Activated CD4-positive, alpha-beta memory T cell treated with anti-CD3 and anti-CD28 coated beads for 36 hours (primary cell): ENCODE measurements around the gene PCNX1. TPM values are rescaled to one million over a fixed set of nuclear protein-coding genes. Genes with fewer than 3 reads are reported as not detected.
A peak's percentile ranks its signal among the peaks of the same experiment; 100 is the strongest.
"Not testable (repeated sequence)": the region's sequence is repeated elsewhere in the genome, so short reads cannot be mapped to it uniquely, and the experiment has no call there.

Source experiments
- CTCF ChIA-PET: fragments of 350-600 bp; sonication (Branson Sonifier 250); formaldehyde crosslinking; loops from one replicate; lab custom pipeline; 2021; ENCODE audit warnings: antibody characterized with exemption, inconsistent platforms; lab: Charles Lee
- POLR2A ChIA-PET: fragments of 350-600 bp; sonication (Branson Sonifier 250); formaldehyde crosslinking; loops from one replicate; lab custom pipeline; 2021; ENCODE audit warnings: antibody characterized with exemption; lab: Charles Lee
- DNase-seq: peaks from one replicate; pipeline ENCODE4 v3.0.0-alpha.2; 2020
- H3K27ac Mint-ChIP-seq: one replicate; pipeline ENCODE4 v1.8.0; 2021; ENCODE audit warnings: mixed read lengths
- H3K27me3 Mint-ChIP-seq: one replicate; pipeline ENCODE4 v1.8.0; 2021; ENCODE audit warnings: mixed read lengths
- H3K36me3 Mint-ChIP-seq: one replicate; pipeline ENCODE4 v1.8.0; 2021; ENCODE audit warnings: mixed read lengths
- H3K4me1 Mint-ChIP-seq: one replicate; pipeline ENCODE4 v1.8.0; 2021; ENCODE audit warnings: low read depth, mixed read lengths
- H3K4me3 Mint-ChIP-seq: one replicate; pipeline ENCODE4 v1.8.0; 2021; ENCODE audit warnings: mild to moderate bottlenecking, mixed read lengths
- H3K9me3 Mint-ChIP-seq: one replicate; pipeline ENCODE4 v1.8.0; 2021; ENCODE audit warnings: mixed read lengths
- intact Hi-C: fragments of 100-400 bp; cut with micrococcal nuclease; formaldehyde crosslinking; loops from one replicate; pipeline ENCODE4 v1.15.1; 2023
- total RNA-seq, 2 experiments: library from RNA; stranded (reverse); gene quantifications; one replicate each; pipeline ENCODE4 v1.2.3, GENCODE V29; 2021

Gene PCNX1
- total RNA-seq, 2 experiments from 2014 or later, result 39.2 to 44.4 TPM

GRCh38 chr14:70995671-70996070 lies 88.4 kb downstream of the PCNX1 start:
- no peak for DNase-seq
- intact Hi-C loops, result no loop called here
- Mint-ChIP-seq H3K4me1 (peaks cover 55% of the 10 kb centered on the region), H3K27me3 (no peaks in the 10 kb centered on the region), H3K36me3 (peaks cover 16% of the 10 kb centered on the region), H3K27ac (peak overlapping the region; percentile 61), H3K9me3 (peaks cover 3% of the 10 kb centered on the region), H3K4me3 (no peak overlapping the region)
- POLR2A ChIA-PET, result no interaction called here
- CTCF ChIA-PET, result no interaction called here

- Mint-ChIP-seq H3K4me1 (peaks cover 74% of the 10 kb centered on the region), H3K9me3 (peaks cover 3% of the 10 kb centered on the region), H3K36me3 (peaks cover 34% of the 10 kb centered on the region), H3K27me3 (no peaks in the 10 kb centered on the region), H3K27ac (peak overlapping the region; percentile 10), H3K4me3 (no peak overlapping the region)
- intact Hi-C loops, result loop anchor here (2.0 kb wide), 1 partner anchor 18 kb away; no protein-coding TSS in a partner anchor
- ChIA-PET CTCF (interaction anchor here (0.6 to 1.7 kb wide), 4 partner anchors 12 to 422 kb away, joined by 3 to 4 read pairs (median 4); no protein-coding TSS in a partner anchor), POLR2A (interaction anchor here (0.9 kb wide), 1 partner anchor 11 kb away, joined by 3 read pairs; no protein-coding TSS in a partner anchor)
- no peak for DNase-seq
These were observed 91.9 kb downstream of the PCNX1 start for GRCh38 chr14:70999117-70999516.

- Mint-ChIP-seq H3K4me3 (no peak overlapping the region), H3K27ac (peak overlapping the region; percentile 60), H3K4me1 (peaks cover 82% of the 10 kb centered on the region), H3K27me3 (no peaks in the 10 kb centered on the region), H3K36me3 (peaks cover 35% of the 10 kb centered on the region), H3K9me3 (peaks cover 3% of the 10 kb centered on the region)
- intact Hi-C loops, result no loop called here
- POLR2A ChIA-PET, result no interaction called here
- CTCF ChIA-PET, result interaction anchor here (1.7 kb wide), 1 partner anchor 11 kb away, joined by 4 read pairs; no protein-coding TSS in a partner anchor
- DNase-seq, result no peak
These were observed 92.8 kb downstream of the PCNX1 start for GRCh38 chr14:71000091-71000490.

- H3K4me1 Mint-ChIP-seq, result peaks cover 83% of the 10 kb centered on the region
- H3K27ac Mint-ChIP-seq, result peak overlapping the region; percentile 90
- peaks cover 28% of the 10 kb centered on the region for H3K36me3 Mint-ChIP-seq
- no peak overlapping the region for H3K4me3 Mint-ChIP-seq
- ChIA-PET POLR2A (no interaction called here), CTCF (interaction anchor here (0.6 to 1.0 kb wide), 4 partner anchors 10 to 185 kb away, joined by 3 read pairs; partner anchors contain the start of gene PCNX1)
- intact Hi-C loops, result no loop called here
- no peaks in the 10 kb centered on the region for H3K9me3 Mint-ChIP-seq
- no peak for DNase-seq
- no peaks in the 10 kb centered on the region for H3K27me3 Mint-ChIP-seq
These were observed 94.5 kb downstream of the PCNX1 start for GRCh38 chr14:71001742-71002141.

- Mint-ChIP-seq H3K4me3 (no peak overlapping the region), H3K36me3 (peaks cover 30% of the 10 kb centered on the region), H3K4me1 (peaks cover 74% of the 10 kb centered on the region), H3K27me3 (no peaks in the 10 kb centered on the region), H3K9me3 (no peaks in the 10 kb centered on the region), H3K27ac (peak overlapping the region; percentile 18)
- POLR2A ChIA-PET, result no interaction called here
- CTCF ChIA-PET, result no interaction called here
- intact Hi-C loops, result no loop called here
- DNase-seq, result no peak
These were observed 95.9 kb downstream of the PCNX1 start for GRCh38 chr14:71003156-71003555.

GRCh38 chr14:71004481-71004880 lies 97.2 kb downstream of the PCNX1 start:
- peak overlapping the region; percentile 65 for H3K27ac Mint-ChIP-seq
- CTCF ChIA-PET, result no interaction called here

GRCh38 chr14:71005076-71005475 lies 97.8 kb downstream of the PCNX1 start:
- CTCF ChIA-PET, result no interaction called here

More at GRCh38 chr14:71004481-71004880, 97.2 kb downstream of the PCNX1 start:
- POLR2A ChIA-PET, result no interaction called here
- intact Hi-C loops, result no loop called here
- peaks cover 69% of the 10 kb centered on the region for H3K4me1 Mint-ChIP-seq
- DNase-seq, result no peak
- H3K4me3 Mint-ChIP-seq, result no peak overlapping the region
- H3K27me3 Mint-ChIP-seq, result no peaks in the 10 kb centered on the region
- no peaks in the 10 kb centered on the region for H3K9me3 Mint-ChIP-seq
- peaks cover 30% of the 10 kb centered on the region for H3K36me3 Mint-ChIP-seq

GRCh38 chr14:71006200-71006563 lies 98.9 kb downstream of the PCNX1 start:
- POLR2A ChIA-PET, result no interaction called here

More at GRCh38 chr14:71005076-71005475, 97.8 kb downstream of the PCNX1 start:
- Mint-ChIP-seq H3K9me3 (no peaks in the 10 kb centered on the region), H3K27ac (peak overlapping the region; percentile 65), H3K4me3 (no peak overlapping the region), H3K27me3 (no peaks in the 10 kb centered on the region), H3K36me3 (peaks cover 30% of the 10 kb centered on the region), H3K4me1 (peaks cover 67% of the 10 kb centered on the region)
- no peak for DNase-seq
- POLR2A ChIA-PET, result no interaction called here
- intact Hi-C loops, result no loop called here

GRCh38 chr14:71011479-71011878 lies 104.2 kb downstream of the PCNX1 start:
- H3K36me3 Mint-ChIP-seq, result peaks cover 33% of the 10 kb centered on the region
- no peak overlapping the region for H3K4me3 Mint-ChIP-seq
- no peak overlapping the region for H3K27ac Mint-ChIP-seq
- CTCF ChIA-PET, result interaction anchor here (1.0 to 2.0 kb wide), 7 partner anchors 10 to 106 kb away, joined by 3 to 5 read pairs (median 4); partner anchors contain the start of gene PCNX1
- intact Hi-C loops, result no loop called here
- POLR2A ChIA-PET, result no interaction called here
- H3K4me1 Mint-ChIP-seq, result peaks cover 40% of the 10 kb centered on the region
- no peaks in the 10 kb centered on the region for H3K9me3 Mint-ChIP-seq
- no peaks in the 10 kb centered on the region for H3K27me3 Mint-ChIP-seq
- DNase-seq, result no peak

More at GRCh38 chr14:71006200-71006563, 98.9 kb downstream of the PCNX1 start:
- no peak for DNase-seq
- Mint-ChIP-seq H3K27ac (no peak overlapping the region), H3K27me3 (no peaks in the 10 kb centered on the region), H3K4me1 (peaks cover 69% of the 10 kb centered on the region), H3K36me3 (peaks cover 30% of the 10 kb centered on the region), H3K4me3 (no peak overlapping the region), H3K9me3 (no peaks in the 10 kb centered on the region)
- CTCF ChIA-PET, result interaction anchor here (0.7 to 1.1 kb wide), 2 partner anchors 14 to 95 kb away, joined by 4 to 5 read pairs; no protein-coding TSS in a partner anchor
- intact Hi-C loops, result no loop called here

GRCh38 chr14:71012888-71013287 lies 105.6 kb downstream of the PCNX1 start:
- no peak overlapping the region for H3K27ac Mint-ChIP-seq
- peaks cover 39% of the 10 kb centered on the region for H3K36me3 Mint-ChIP-seq
- no peaks in the 10 kb centered on the region for H3K9me3 Mint-ChIP-seq
- ChIA-PET POLR2A (no interaction called here), CTCF (interaction anchor here (1.1 kb wide), 1 partner anchor 14 kb away, joined by 4 read pairs; no protein-coding TSS in a partner anchor)
- H3K27me3 Mint-ChIP-seq, result no peaks in the 10 kb centered on the region
- intact Hi-C loops, result no loop called here
- H3K4me1 Mint-ChIP-seq, result peaks cover 41% of the 10 kb centered on the region
- no peak for DNase-seq
- no peak overlapping the region for H3K4me3 Mint-ChIP-seq

- no peak for DNase-seq
- ChIA-PET POLR2A (no interaction called here), CTCF (no interaction called here)
- Mint-ChIP-seq H3K27me3 (no peaks in the 10 kb centered on the region), H3K27ac (no peak overlapping the region), H3K4me3 (no peak overlapping the region), H3K9me3 (no peaks in the 10 kb centered on the region), H3K36me3 (peaks cover 39% of the 10 kb centered on the region), H3K4me1 (peaks cover 40% of the 10 kb centered on the region)
- intact Hi-C loops, result no loop called here
These were observed 106.4 kb downstream of the PCNX1 start for GRCh38 chr14:71013551-71014192.

GRCh38 chr14:71019917-71020316 lies 112.7 kb downstream of the PCNX1 start:
- CTCF ChIA-PET, H3K27ac Mint-ChIP-seq, intact Hi-C loops, H3K4me3 Mint-ChIP-seq, DNase-seq, POLR2A ChIA-PET, H3K27me3 Mint-ChIP-seq: not testable (repeated sequence)
- peaks cover 53% of the 10 kb centered on the region for H3K36me3 Mint-ChIP-seq
- H3K9me3 Mint-ChIP-seq, result peaks cover 13% of the 10 kb centered on the region
- H3K4me1 Mint-ChIP-seq, result peaks cover 39% of the 10 kb centered on the region
